Calu3 (cell line): ENCODE measurements around the gene ARHGAP26. TPM values are rescaled to one million over a fixed set of nuclear protein-coding genes. Genes with fewer than 3 reads are reported as not detected.

Experiments used
- BruUV-seq: library from RNA; stranded (reverse); fragments of 400-500 nt; replicated peaks from 2 replicates; lab custom pipeline; 2021; lab: Mats Ljungman, UMichigan
- CTCF ChIA-PET: fragments of 300-600 bp; sonication (Branson Sonifier 250); formaldehyde crosslinking; loops from one replicate; lab custom pipeline; 2022; ENCODE audit warnings: antibody characterized with exemption; lab: Charles Lee
- DNase-seq: peaks from one replicate; pipeline ENCODE4 v3.0.0; 2022
- H3K27ac Mint-ChIP-seq: one replicate; pipeline ENCODE4 v1.8.0; 2022; ENCODE audit warnings: mixed read lengths; ENCODE audit not compliant: unreplicated experiment
- H3K27me3 Mint-ChIP-seq: one replicate; pipeline ENCODE4 v1.8.0; 2022; ENCODE audit warnings: mixed read lengths; ENCODE audit not compliant: unreplicated experiment
- H3K36me3 Mint-ChIP-seq: one replicate; pipeline ENCODE4 v1.8.0; 2022; ENCODE audit warnings: mild to moderate bottlenecking, moderate library complexity, mixed read lengths; ENCODE audit not compliant: insufficient read depth, unreplicated experiment
- H3K4me1 Mint-ChIP-seq: one replicate; pipeline ENCODE4 v1.8.0; 2022; ENCODE audit warnings: mild to moderate bottlenecking, low read depth, mixed read lengths; ENCODE audit not compliant: unreplicated experiment
- H3K4me3 Mint-ChIP-seq: one replicate; pipeline ENCODE4 v1.8.0; 2022; ENCODE audit warnings: mild to moderate bottlenecking, low read depth, moderate library complexity, mixed read lengths; ENCODE audit not compliant: unreplicated experiment
- H3K9me3 Mint-ChIP-seq: one replicate; pipeline ENCODE4 v1.8.0; 2022; ENCODE audit warnings: low read depth, mixed read lengths; ENCODE audit not compliant: unreplicated experiment
- CTCF ChIP-seq: fragments of 200-600 bp; IDR thresholded peaks from one replicate; pipeline ENCODE4 v1.8.0; 2022; ENCODE audit warnings: antibody characterized with exemption; ENCODE audit not compliant: unreplicated experiment
- intact Hi-C: fragments of 100-400 bp; cut with micrococcal nuclease; formaldehyde crosslinking; loops from one replicate; pipeline ENCODE4 v1.10.0; 2022; ENCODE audit not compliant: unreplicated experiment
- total RNA-seq: library from RNA; stranded (reverse); gene quantifications from 2 replicates; pipeline ENCODE4 v1.2.3, GENCODE V29; 2022

The ARHGAP26 gene
- total RNA-seq, 1 experiment from 2014 or later: 118 TPM

- no peaks in the 10 kb centered on the region for H3K4me1 Mint-ChIP-seq
- BruUV-seq: no TSS peak
These were observed 251.4 kb downstream of the ARHGAP26 start for GRCh38 chr5:143021595-143021994.

GRCh38 chr5:143023411-143024096, 253.4 kb downstream of the ARHGAP26 start:
- DNase-seq: no peak
- Mint-ChIP-seq H3K27me3 (no peaks in the 10 kb centered on the region), H3K36me3 (peaks cover 12% of the 10 kb centered on the region), H3K4me3 (no peak overlapping the region), H3K4me1 (no peaks in the 10 kb centered on the region), H3K27ac (no peak overlapping the region), H3K9me3 (no peaks in the 10 kb centered on the region)
- intact Hi-C loops: no loop called here
- no peak for TF ChIP-seq CTCF
- no TSS peak for BruUV-seq
- CTCF ChIA-PET: interaction anchor here (0.6 kb wide), 1 partner anchor 16 kb away, joined by 3 read pairs; no protein-coding TSS in a partner anchor

More at GRCh38 chr5:143021595-143021994, 251.4 kb downstream of the ARHGAP26 start:
- intact Hi-C loops: no loop called here
- CTCF ChIA-PET: interaction anchor here (1.2 kb wide), 1 partner anchor 99 kb away, joined by 4 read pairs; no protein-coding TSS in a partner anchor
- no peaks in the 10 kb centered on the region for H3K27me3 Mint-ChIP-seq
- H3K27ac Mint-ChIP-seq: no peak overlapping the region
- no peak overlapping the region for H3K4me3 Mint-ChIP-seq
- H3K36me3 Mint-ChIP-seq: peaks cover 18% of the 10 kb centered on the region
- no peak for DNase-seq
- no peak for TF ChIP-seq CTCF
- H3K9me3 Mint-ChIP-seq: no peaks in the 10 kb centered on the region

- intact Hi-C loops: no loop called here
- TF ChIP-seq CTCF: no peak
- Mint-ChIP-seq H3K4me3 (no peak overlapping the region), H3K36me3 (peaks cover 8% of the 10 kb centered on the region), H3K27me3 (no peaks in the 10 kb centered on the region), H3K27ac (no peak overlapping the region), H3K4me1 (no peaks in the 10 kb centered on the region), H3K9me3 (no peaks in the 10 kb centered on the region)
- CTCF ChIA-PET: interaction anchor here (0.6 kb wide), 1 partner anchor 15 kb away, joined by 3 read pairs; no protein-coding TSS in a partner anchor
- no peak for DNase-seq
- BruUV-seq: no TSS peak
These were observed 254.2 kb downstream of the ARHGAP26 start for GRCh38 chr5:143024228-143024920.

GRCh38 chr5:143025376-143025775, 255.2 kb downstream of the ARHGAP26 start:
- CTCF ChIA-PET: no interaction called here
- no peak for TF ChIP-seq CTCF
- H3K27ac Mint-ChIP-seq: no peak overlapping the region
- DNase-seq: no peak
- BruUV-seq: no TSS peak
- H3K36me3 Mint-ChIP-seq: peaks cover 6% of the 10 kb centered on the region
- intact Hi-C loops: no loop called here
- no peaks in the 10 kb centered on the region for H3K9me3 Mint-ChIP-seq
- H3K4me3 Mint-ChIP-seq: no peak overlapping the region
- H3K27me3 Mint-ChIP-seq: no peaks in the 10 kb centered on the region
- no peaks in the 10 kb centered on the region for H3K4me1 Mint-ChIP-seq
